Measurements from ENCODE around the gene EIPR1. TPM values are rescaled to one million over a fixed set of nuclear protein-coding genes. Genes with fewer than 3 reads are reported as not detected.
"Not testable (repeated sequence)": the region's sequence is repeated elsewhere in the genome, so short reads cannot be mapped to it uniquely, and the experiment has no call there.

Gene EIPR1
- polyA plus RNA-seq, 1 experiment = 49.2 TPM

GRCh38 chr2:3289971-3290370 lies 87.6 kb downstream of the EIPR1 start:
- no peak for DNase-seq (ENCODE audit: low read depth)
- CTCF ChIA-PET = no interaction called here
- Histone ChIP-seq H3K4me3 (ENCODE audit: low read depth, low read length) (no peak overlapping the region), H3K27me3 (ENCODE audit: control insufficient read depth, insufficient read depth, low read length) (no peaks in the 10 kb centered on the region), H3K36me3 (ENCODE audit: control insufficient read depth, insufficient read depth, low read length) (no peaks in the 10 kb centered on the region)
- POLR2A ChIA-PET = no interaction called here
- TF ChIP-seq CTCF (IDR thresholded peaks at IDR 0.05; ENCODE audit: insufficient read depth, low read depth, low read length) = no peak

- no peak for DNase-seq (ENCODE audit: low read depth)
- ChIA-PET POLR2A (no interaction called here), CTCF (no interaction called here)
- Histone ChIP-seq H3K4me3 (ENCODE audit: low read depth, low read length) (no peak overlapping the region), H3K36me3 (ENCODE audit: control insufficient read depth, insufficient read depth, low read length) (no peaks in the 10 kb centered on the region), H3K27me3 (ENCODE audit: control insufficient read depth, insufficient read depth, low read length) (no peaks in the 10 kb centered on the region)
- no peak for TF ChIP-seq CTCF (IDR thresholded peaks at IDR 0.05; ENCODE audit: insufficient read depth, low read depth, low read length)
These were observed 88.1 kb downstream of the EIPR1 start for GRCh38 chr2:3289526-3289925.

GRCh38 chr2:3289171-3289515 lies 88.5 kb downstream of the EIPR1 start:
- Histone ChIP-seq H3K27me3 (ENCODE audit: control insufficient read depth, insufficient read depth, low read length) (no peaks in the 10 kb centered on the region), H3K4me3 (ENCODE audit: low read depth, low read length) (no peak overlapping the region), H3K36me3 (ENCODE audit: control insufficient read depth, insufficient read depth, low read length) (no peaks in the 10 kb centered on the region)
- CTCF ChIA-PET = interaction anchor here (2.1 kb wide), 1 partner anchor 14 kb away, joined by 7 read pairs; no protein-coding TSS in a partner anchor
- POLR2A ChIA-PET = no interaction called here
- no peak for TF ChIP-seq CTCF (IDR thresholded peaks at IDR 0.05; ENCODE audit: insufficient read depth, low read depth, low read length)
- DNase-seq (ENCODE audit: low read depth) = no peak

GRCh38 chr2:3288470-3289170 lies 89.0 kb downstream of the EIPR1 start:
- DNase-seq (ENCODE audit: low read depth) = no peak
- no peaks in the 10 kb centered on the region for H3K27me3 ChIP-seq (ENCODE audit: control insufficient read depth, insufficient read depth, low read length)
- no peak for TF ChIP-seq CTCF (IDR thresholded peaks at IDR 0.05; ENCODE audit: insufficient read depth, low read depth, low read length)
- no peak overlapping the region for H3K4me3 ChIP-seq (ENCODE audit: low read depth, low read length)
- CTCF ChIA-PET = interaction anchor here (2.1 kb wide), 1 partner anchor 15 kb away, joined by 7 read pairs; no protein-coding TSS in a partner anchor
- POLR2A ChIA-PET = no interaction called here
- no peaks in the 10 kb centered on the region for H3K36me3 ChIP-seq (ENCODE audit: control insufficient read depth, insufficient read depth, low read length)

GRCh38 chr2:3287896-3288295 lies 89.7 kb downstream of the EIPR1 start:
- H3K36me3 ChIP-seq (ENCODE audit: control insufficient read depth, insufficient read depth, low read length) = no peaks in the 10 kb centered on the region
- DNase-seq (ENCODE audit: low read depth) = no peak
- H3K27me3 ChIP-seq (ENCODE audit: control insufficient read depth, insufficient read depth, low read length) = no peaks in the 10 kb centered on the region
- no peak overlapping the region for H3K4me3 ChIP-seq (ENCODE audit: low read depth, low read length)
- CTCF ChIA-PET = interaction anchor here (2.1 kb wide), 1 partner anchor 15 kb away, joined by 7 read pairs; no protein-coding TSS in a partner anchor
- TF ChIP-seq CTCF (IDR thresholded peaks at IDR 0.05; ENCODE audit: insufficient read depth, low read depth, low read length) = no peak
- POLR2A ChIA-PET = no interaction called here

GRCh38 chr2:3286646-3287036 lies 91.0 kb downstream of the EIPR1 start:
- H3K27me3 ChIP-seq (ENCODE audit: control insufficient read depth, insufficient read depth, low read length); CTCF ChIA-PET; POLR2A ChIA-PET; H3K36me3 ChIP-seq (ENCODE audit: control insufficient read depth, insufficient read depth, low read length); DNase-seq (ENCODE audit: low read depth); H3K4me3 ChIP-seq (ENCODE audit: low read depth, low read length): not testable (repeated sequence)
